ENCODE results near the gene PRMT3.

Gene PRMT3

GRCh38 chr11:20417771-20418170 lies 30.3 kb downstream of the PRMT3 start:
- TF ChIP-seq CTCF (IDR thresholded peaks at IDR 0.05), result no peak

GRCh38 chr11:20421946-20422345 lies 34.4 kb downstream of the PRMT3 start:
- no peak for TF ChIP-seq CTCF (IDR thresholded peaks at IDR 0.05)

GRCh38 chr11:20429216-20429615 lies 41.7 kb downstream of the PRMT3 start:
- no peak for TF ChIP-seq CTCF (IDR thresholded peaks at IDR 0.05)

- no peak for TF ChIP-seq CTCF (IDR thresholded peaks at IDR 0.05)
Observed at GRCh38 chr11:20438637-20439036, 51.1 kb downstream of the PRMT3 start.

GRCh38 chr11:20443596-20443995 lies 56.1 kb downstream of the PRMT3 start:
- TF ChIP-seq CTCF (IDR thresholded peaks at IDR 0.05), result peak; percentile 53

GRCh38 chr11:20444535-20444934 lies 57.0 kb downstream of the PRMT3 start:
- TF ChIP-seq CTCF (IDR thresholded peaks at IDR 0.05), result no peak

- no peak for TF ChIP-seq CTCF (IDR thresholded peaks at IDR 0.05)
Observed at GRCh38 chr11:20448834-20449233, 61.3 kb downstream of the PRMT3 start.

GRCh38 chr11:20450829-20451228 lies 63.3 kb downstream of the PRMT3 start:
- TF ChIP-seq CTCF (IDR thresholded peaks at IDR 0.05), result no peak

Measured in LNCAP (cell line).